Stimulated activated CD4-positive, alpha-beta T cell treated with anti-CD3 and anti-CD28 coated beads, Interleukin-4, amount 100 ng/mL, for 48 hours (primary cell): ENCODE results near the gene MALAT1.

Experiments
- DNase-seq, 2 donors: peaks; one replicate each; pipeline ENCODE4 v3.0.0-alpha.2; 2020; ENCODE audit warnings: low read depth in 2 of 2

Gene MALAT1

GRCh38 chr11:65479184-65480145, 19.4 kb upstream of the MALAT1 start:
- DNase-seq: no peak

- DNase-seq: no peak
Measured at GRCh38 chr11:65482306-65482850, 16.5 kb upstream of the MALAT1 start.

GRCh38 chr11:65485920-65486219, 13.0 kb upstream of the MALAT1 start:
- DNase-seq: no peak

- DNase-seq: no peak
Measured at GRCh38 chr11:65486570-65487466, 12.0 kb upstream of the MALAT1 start.

GRCh38 chr11:65487467-65488272, 11.2 kb upstream of the MALAT1 start:
- DNase-seq: peak in 1 of 2 donors; percentile 38

GRCh38 chr11:65488273-65489034, 10.4 kb upstream of the MALAT1 start:
- no peak for DNase-seq

- no peak for DNase-seq
Measured at GRCh38 chr11:65489035-65489705, 9.7 kb upstream of the MALAT1 start.

GRCh38 chr11:65489706-65490320, 9.0 kb upstream of the MALAT1 start:
- no peak for DNase-seq

- no peak for DNase-seq
Measured at GRCh38 chr11:65491163-65491465, 7.7 kb upstream of the MALAT1 start.

GRCh38 chr11:65491614-65492386, 7.0 kb upstream of the MALAT1 start:
- no peak for DNase-seq

- no peak for DNase-seq
Measured at GRCh38 chr11:65492387-65492636, 6.5 kb upstream of the MALAT1 start.

GRCh38 chr11:65492637-65493366, 6.0 kb upstream of the MALAT1 start:
- no peak for DNase-seq

- DNase-seq: no peak
Measured at GRCh38 chr11:65493367-65494176, 5.3 kb upstream of the MALAT1 start.

GRCh38 chr11:65496304-65497140, 2.3 kb upstream of the MALAT1 start:
- DNase-seq: no peak

GRCh38 chr11:65497141-65498041, 1.5 kb upstream of the MALAT1 start:
- DNase-seq: peak; percentile 99
